GM12878 (cell line): ENCODE measurements around the gene DNAH9. TPM values are rescaled to one million over a fixed set of nuclear protein-coding genes. Genes with fewer than 3 reads are reported as not detected.

ENCODE experiments used
- ATAC-seq: fragments of 200-7000 bp; cut with Tn5 transposase; 3 replicates; pipeline ENCODE4 v1.9.1; 2020; ENCODE audit warnings: mild to moderate bottlenecking, moderate library complexity
- BruUV-seq: library from RNA; stranded (reverse); fragments of 400-500 nt; replicated peaks from 2 replicates; lab custom pipeline; 2021; lab: Mats Ljungman, UMichigan
- CTCF ChIA-PET: fragments of 300-600 bp; sonication (Branson Sonifier 250); formaldehyde crosslinking; extraction: SDS; loops from one replicate; lab custom pipeline; 2021; ENCODE audit warnings: inconsistent platforms; lab: Yijun Ruan, JAX
- POLR2A ChIA-PET: fragments of 350-600 bp; formaldehyde crosslinking; extraction: SDS; loops from one replicate; lab custom pipeline; 2021; ENCODE audit warnings: inconsistent platforms; lab: Charles Lee
- RAD21 ChIA-PET: fragments of 300-600 bp; sonication (Branson Sonifier 250); formaldehyde crosslinking; loops from one replicate; lab custom pipeline; 2023; ENCODE audit warnings: antibody characterized with exemption; ENCODE audit not compliant: unreplicated experiment; lab: Charles Lee
- SMC1A ChIA-PET: fragments of 300-600 bp; sonication (Branson Sonifier 250); formaldehyde crosslinking; loops from one replicate; lab custom pipeline; 2023; ENCODE audit not compliant: unreplicated experiment, uncharacterized antibody; lab: Charles Lee
- DNase-seq: peaks from one replicate; pipeline ENCODE4 v3.0.0-alpha.2; 2011; ENCODE audit warnings: low read depth, low spot score
- FAIRE-seq: peaks from 3 replicates; lab custom pipeline; 2011; peaks lifted over from hg19 to GRCh38; lab: Jason Lieb, UNC
- H2AFZ ChIP-seq: 2 replicates; pipeline ENCODE4 v1.6.0; 2011; ENCODE audit warnings: low read depth, low read length, control low read depth; ENCODE audit not compliant: control insufficient read depth
- H3K27ac ChIP-seq: 2 replicates; pipeline ENCODE4 v1.5.1; 2011; ENCODE audit warnings: control low read depth; ENCODE audit not compliant: control insufficient read depth, insufficient read depth
- H3K27me3 ChIP-seq, 2 experiments: replicated peaks in 1 of 2; 2 replicates each; pipeline versions ENCODE4 v1.6.0 to v1.6.1; 2011; ENCODE audit warnings: low read length in 1 of 2; ENCODE audit not compliant: control insufficient read depth in 2 of 2, insufficient read depth in 2 of 2
- H3K36me3 ChIP-seq, 2 experiments: 2 replicates each; pipeline ENCODE4 v1.5.1; 2011; ENCODE audit warnings: low read length in 1 of 2; ENCODE audit not compliant: control insufficient read depth in 2 of 2, insufficient read depth in 2 of 2
- H3K4me1 ChIP-seq: 2 replicates; pipeline ENCODE4 v1.6.1; 2011; ENCODE audit warnings: mild to moderate bottlenecking, low read length, moderate library complexity, mixed read lengths; ENCODE audit not compliant: control insufficient read depth, insufficient read depth
- H3K4me2 ChIP-seq: 2 replicates; pipeline ENCODE4 v1.6.0; 2011; ENCODE audit warnings: control low read depth; ENCODE audit not compliant: control insufficient read depth, insufficient read depth
- H3K4me3 ChIP-seq: fragments of 200-600 bp; sonication (generic); 2 replicates; pipeline ENCODE4 v1.5.1; 2016
- H3K79me2 ChIP-seq: 2 replicates; pipeline ENCODE4 v1.6.0; 2011; ENCODE audit warnings: low read length; ENCODE audit not compliant: control insufficient read depth, insufficient read depth
- H3K9ac ChIP-seq: 2 replicates; pipeline ENCODE4 v1.8.0; 2011; ENCODE audit warnings: low read length, control low read depth, mixed read lengths; ENCODE audit not compliant: control insufficient read depth, insufficient read depth
- H3K9me3 ChIP-seq: replicated peaks from 3 replicates; pipeline ENCODE4 v1.5.1; 2011; ENCODE audit warnings: mild to moderate bottlenecking, low read length; ENCODE audit not compliant: control insufficient read depth, insufficient read depth
- H4K20me1 ChIP-seq: 2 replicates; pipeline ENCODE4 v1.6.0; 2011; ENCODE audit not compliant: control insufficient read depth, insufficient read depth
- BACH1 ChIP-seq: fragments of 450-650 bp; IDR thresholded peaks from 2 replicates; pipeline ENCODE4 v1.6.1; 2017; ENCODE audit warnings: mild to moderate bottlenecking, borderline replicate concordance
- BCL11A ChIP-seq: IDR thresholded peaks from 2 replicates; pipeline ENCODE4 v1.6.1; 2011; ENCODE audit warnings: low read depth, low read length
- CBX3 ChIP-seq: fragments of 200-600 bp; sonication (generic); IDR thresholded peaks from 2 replicates; pipeline ENCODE4 v1.6.1; 2016; ENCODE audit warnings: low read depth, borderline replicate concordance
- ESRRA ChIP-seq: IDR thresholded peaks from 2 replicates; pipeline ENCODE4 v1.6.1; 2012; ENCODE audit warnings: mild to moderate bottlenecking, low read length, improper control_type of control experiment
- GABPA ChIP-seq: IDR thresholded peaks from 2 replicates; pipeline ENCODE4 v1.6.1; 2014; ENCODE audit warnings: antibody characterized with exemption, low read depth, mild to moderate bottlenecking, inconsistent platforms
- HDAC6 ChIP-seq: fragments of 200-600 bp; sonication (generic); IDR thresholded peaks from one replicate; pipeline ENCODE4 v1.8.0; 2017; ENCODE audit warnings: antibody characterized with exemption; ENCODE audit not compliant: unreplicated experiment
- HDGF ChIP-seq: fragments of 450-650 bp; IDR thresholded peaks from 2 replicates; pipeline ENCODE4 v1.6.1; 2016; ENCODE audit warnings: antibody characterized with exemption
- MTA2 ChIP-seq: fragments of 450-650 bp; IDR thresholded peaks from 2 replicates; pipeline ENCODE4 v1.6.1; 2016; ENCODE audit warnings: low read depth, mild to moderate bottlenecking, moderate library complexity
- NFYB ChIP-seq: IDR thresholded peaks from 2 replicates; pipeline ENCODE4 v1.6.1; 2011; ENCODE audit warnings: low read depth, mild to moderate bottlenecking, low read length, improper control_type of control experiment, moderate library complexity; ENCODE audit not compliant: insufficient read depth
- PML ChIP-seq: IDR thresholded peaks from 2 replicates; pipeline ENCODE4 v1.6.1; 2012; ENCODE audit warnings: low read length, inconsistent platforms
- RAD21 ChIP-seq: IDR thresholded peaks from 2 replicates; pipeline ENCODE4 v1.6.1; 2011; ENCODE audit warnings: mild to moderate bottlenecking, low read depth, low read length, moderate library complexity; ENCODE audit not compliant: insufficient read depth
- RB1 ChIP-seq: fragments of 450-650 bp; formaldehyde crosslinking; IDR thresholded peaks from 2 replicates; pipeline ENCODE4 v1.6.1; 2017; ENCODE audit warnings: mild to moderate bottlenecking, borderline replicate concordance
- RELA ChIP-seq: fragments of 450-650 bp; IDR thresholded peaks from 2 replicates; pipeline ENCODE4 v1.8.0; 2014; ENCODE audit warnings: borderline replicate concordance; ENCODE audit not compliant: partially characterized antibody
- SIX5 ChIP-seq: IDR thresholded peaks from 2 replicates; pipeline ENCODE4 v1.6.1; 2011; ENCODE audit warnings: mild to moderate bottlenecking, low read depth, low read length, moderate library complexity; ENCODE audit not compliant: severe bottlenecking
- SMAD1 ChIP-seq: fragments of 450-650 bp; IDR thresholded peaks from 2 replicates; pipeline ENCODE4 v1.6.1; 2018; ENCODE audit warnings: mild to moderate bottlenecking, low read depth; ENCODE audit not compliant: partially characterized antibody
- WGBS: methylation state at CpG from one replicate; pipeline ENCODE4 v1.1.6; 2016; ENCODE audit warnings: low lambda C conversion rate; ENCODE audit not compliant: insufficient replicate concordance, insufficient coverage; ENCODE audit errors: missing lambda C conversion rate; 5-methylcytosine and 5-hydroxymethylcytosine counted together
- in situ Hi-C: fragments of 300-500 bp; cut with MboI; formaldehyde crosslinking; loops from 9 replicates; pipeline ENCODE4 v1.14.3; 2018; ENCODE audit warnings: mixed read lengths
- intact Hi-C: fragments of 100-400 bp; cut with micrococcal nuclease; formaldehyde crosslinking; loops from one replicate; pipeline ENCODE4 v1.14.2; 2022; ENCODE audit not compliant: unreplicated experiment
- polyA plus RNA-seq, 11 experiments: library from polyadenylated mRNA; depleted of rRNA in 4 of 11; unstranded in 6 of 11; stranded (reverse) in 5 of 11; fragments of >200 nt; fragmentation: Nextera tagmentation in 4 of 11; fragmentation: Illumina TruSeq in 1 of 11; extraction: Ambion mirVana in 4 of 11; extraction: Trizol in 1 of 11; gene quantifications; 1 replicate in 1 of 11; 2 replicates in 10 of 11; pipeline versions ENCODE4 v1.2.1 to v1.2.3, GENCODE V29; 2011 to 2016; ENCODE audit warnings: inconsistent platforms in 2 of 11, missing spikeins in 2 of 11, low read depth in 1 of 11
- total RNA-seq, 4 experiments: library from RNA; depleted of rRNA in 3 of 4; stranded (reverse); fragments of >200 nt in 3 of 4; fragmentation: Illumina TruSeq in 1 of 4; extraction: Trizol in 1 of 4; gene quantifications; 2 replicates each; pipeline versions ENCODE4 v1.2.1 to v1.2.3, GENCODE V29; 2013 to 2021
- TF ChIP-seq, protein P1 (sequence below): fragments of 450-650 bp; IDR thresholded peaks from 2 replicates; pipeline ENCODE4 v1.6.1; 2017; ENCODE audit warnings: mild to moderate bottlenecking
- TF ChIP-seq, protein P2 (sequence below): fragments of 450-650 bp; IDR thresholded peaks from 2 replicates; pipeline ENCODE4 v1.6.1; 2016; ENCODE audit warnings: mild to moderate bottlenecking

Gene DNAH9
- total and polyA plus RNA-seq, 10 of the 15 experiments (the other 5 are each of a cell fraction or from before 2014, with no cell fraction given) = 0.10 to 0.40 (median 0.19) TPM; not detected in 7

- 30% methylated on average over 5 of the region's 5 CpGs for WGBS
- ChIA-PET CTCF (no interaction called here), POLR2A (no interaction called here), SMC1A (no interaction called here), RAD21 (no interaction called here)
- no peaks in the 10 kb centered on the region for H3K36me3 ChIP-seq
- no peak overlapping the region for H3K4me3 ChIP-seq
- no TSS peak for BruUV-seq
- FAIRE-seq (no peak), ATAC-seq (no peak), DNase-seq (no peak)
- H3K9me3 ChIP-seq = no peaks in the 10 kb centered on the region; the same call in 2 of the 3 replicates
- no peak overlapping the region for H3K9ac ChIP-seq
- no peak overlapping the region for H3K27ac ChIP-seq
- in situ Hi-C loops = loop anchor here (25.0 kb wide), 1 partner anchor 549 kb away; no protein-coding TSS in a partner anchor
- H3K4me1 ChIP-seq = no peaks in the 10 kb centered on the region
- no peaks in the 10 kb centered on the region for H3K27me3 ChIP-seq
- no peaks in the 10 kb centered on the region for H4K20me1 ChIP-seq
- no peak overlapping the region for H2AFZ ChIP-seq
- no peaks in the 10 kb centered on the region for H3K79me2 ChIP-seq
- no peak overlapping the region for H3K4me2 ChIP-seq
- TF ChIP-seq NFYB (no peak), CBX3 (no peak), GABPA (no peak), HDGF (no peak), BCL11A (no peak)
- intact Hi-C loops = no loop called here
Observed at GRCh38 chr17:11836508-11836907, 238.2 kb downstream of the DNAH9 start.

- H3K4me2 ChIP-seq = no peak overlapping the region
- in situ Hi-C loops (loop anchor here (25.0 kb wide), 1 partner anchor 553 kb away; no protein-coding TSS in a partner anchor), intact Hi-C loops (no loop called here)
- no peaks in the 10 kb centered on the region for H3K27me3 ChIP-seq
- ChIA-PET CTCF (no interaction called here), SMC1A (no interaction called here), RAD21 (no interaction called here), POLR2A (no interaction called here)
- ATAC-seq = no peak
- no peak for FAIRE-seq
- no peaks in the 10 kb centered on the region for H3K36me3 ChIP-seq
- H2AFZ ChIP-seq = no peak overlapping the region
- H3K79me2 ChIP-seq = no peaks in the 10 kb centered on the region
- no peak for DNase-seq
- no peak overlapping the region for H3K4me3 ChIP-seq
- BruUV-seq = no TSS peak
- 0% methylated on average over 2 of the region's 2 CpGs for WGBS
- H3K9ac ChIP-seq = no peak overlapping the region
- no peaks in the 10 kb centered on the region for H3K4me1 ChIP-seq
- no peak overlapping the region for H3K27ac ChIP-seq
- no peaks in the 10 kb centered on the region for H3K9me3 ChIP-seq
- H4K20me1 ChIP-seq = no peaks in the 10 kb centered on the region
- TF ChIP-seq BACH1 (no peak), HDAC6 (no peak), RB1 (no peak), RAD21 (no peak), MTA2 (no peak), RELA (no peak), ESRRA (no peak), PML (no peak), SIX5 (no peak), SMAD1 (no peak)
- TF ChIP-seq, protein P1, sequence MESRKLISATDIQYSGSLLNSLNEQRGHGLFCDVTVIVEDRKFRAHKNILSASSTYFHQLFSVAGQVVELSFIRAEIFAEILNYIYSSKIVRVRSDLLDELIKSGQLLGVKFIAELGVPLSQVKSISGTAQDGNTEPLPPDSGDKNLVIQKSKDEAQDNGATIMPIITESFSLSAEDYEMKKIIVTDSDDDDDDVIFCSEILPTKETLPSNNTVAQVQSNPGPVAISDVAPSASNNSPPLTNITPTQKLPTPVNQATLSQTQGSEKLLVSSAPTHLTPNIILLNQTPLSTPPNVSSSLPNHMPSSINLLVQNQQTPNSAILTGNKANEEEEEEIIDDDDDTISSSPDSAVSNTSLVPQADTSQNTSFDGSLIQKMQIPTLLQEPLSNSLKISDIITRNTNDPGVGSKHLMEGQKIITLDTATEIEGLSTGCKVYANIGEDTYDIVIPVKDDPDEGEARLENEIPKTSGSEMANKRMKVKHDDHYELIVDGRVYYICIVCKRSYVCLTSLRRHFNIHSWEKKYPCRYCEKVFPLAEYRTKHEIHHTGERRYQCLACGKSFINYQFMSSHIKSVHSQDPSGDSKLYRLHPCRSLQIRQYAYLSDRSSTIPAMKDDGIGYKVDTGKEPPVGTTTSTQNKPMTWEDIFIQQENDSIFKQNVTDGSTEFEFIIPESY = no peak
- TF ChIP-seq, protein P2, sequence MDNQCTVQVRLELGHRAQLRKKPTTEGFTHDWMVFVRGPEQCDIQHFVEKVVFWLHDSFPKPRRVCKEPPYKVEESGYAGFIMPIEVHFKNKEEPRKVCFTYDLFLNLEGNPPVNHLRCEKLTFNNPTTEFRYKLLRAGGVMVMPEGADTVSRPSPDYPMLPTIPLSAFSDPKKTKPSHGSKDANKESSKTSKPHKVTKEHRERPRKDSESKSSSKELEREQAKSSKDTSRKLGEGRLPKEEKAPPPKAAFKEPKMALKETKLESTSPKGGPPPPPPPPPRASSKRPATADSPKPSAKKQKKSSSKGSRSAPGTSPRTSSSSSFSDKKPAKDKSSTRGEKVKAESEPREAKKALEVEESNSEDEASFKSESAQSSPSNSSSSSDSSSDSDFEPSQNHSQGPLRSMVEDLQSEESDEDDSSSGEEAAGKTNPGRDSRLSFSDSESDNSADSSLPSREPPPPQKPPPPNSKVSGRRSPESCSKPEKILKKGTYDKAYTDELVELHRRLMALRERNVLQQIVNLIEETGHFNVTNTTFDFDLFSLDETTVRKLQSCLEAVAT = no peak
Observed at GRCh38 chr17:11840052-11840451, 241.8 kb downstream of the DNAH9 start.
